ENCODE measurements around the gene BTAF1.

Gene BTAF1

DNA sequence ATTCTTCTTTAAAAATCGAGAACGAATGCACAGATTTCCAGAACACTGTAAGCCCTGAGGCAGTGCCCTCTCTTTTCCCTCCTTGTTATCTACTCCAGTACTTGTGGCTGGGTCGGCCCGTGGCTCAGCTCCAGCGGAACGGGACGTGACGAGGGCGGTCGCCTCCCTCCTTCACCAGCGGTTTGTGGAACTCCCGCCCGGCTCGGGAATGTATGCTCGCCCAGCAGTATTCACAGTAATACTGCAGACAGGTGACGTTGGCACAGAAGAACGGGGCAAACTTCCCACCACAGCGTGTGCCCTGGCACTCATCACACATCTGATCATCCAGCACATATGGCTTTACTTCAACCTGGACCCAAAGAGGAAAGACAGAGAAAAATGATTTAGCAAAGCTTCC lies 128.5 kb downstream of the BTAF1 start:
- DNase-seq (ENCODE audit: low read depth in 2 of 2) = no peak

- DNase-seq (ENCODE audit: low read depth in 2 of 2) = no peak
These were observed 129.2 kb downstream of the BTAF1 start for GRCh38 chr10:92052741-92053140.

DNA sequence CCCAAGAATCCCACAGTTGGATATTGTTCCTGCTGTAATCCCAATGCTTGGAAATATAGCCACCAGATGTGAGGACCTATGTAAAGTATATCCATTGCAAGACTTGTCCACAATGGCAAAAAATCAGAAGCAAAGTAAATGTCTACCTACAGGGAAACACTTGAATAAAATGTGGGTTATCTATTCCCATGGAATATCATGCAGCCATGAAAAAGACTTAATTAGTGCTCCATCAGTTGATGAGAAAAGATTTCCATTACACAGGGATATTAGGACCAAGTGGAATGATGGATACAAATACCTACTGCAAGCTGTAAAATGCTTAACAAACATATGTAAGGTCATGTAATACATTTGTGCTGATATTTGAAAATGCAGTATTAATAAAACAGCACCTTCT lies 131.2 kb downstream of the BTAF1 start:
- DNase-seq (ENCODE audit: low read depth in 2 of 2) = no peak

DNA sequence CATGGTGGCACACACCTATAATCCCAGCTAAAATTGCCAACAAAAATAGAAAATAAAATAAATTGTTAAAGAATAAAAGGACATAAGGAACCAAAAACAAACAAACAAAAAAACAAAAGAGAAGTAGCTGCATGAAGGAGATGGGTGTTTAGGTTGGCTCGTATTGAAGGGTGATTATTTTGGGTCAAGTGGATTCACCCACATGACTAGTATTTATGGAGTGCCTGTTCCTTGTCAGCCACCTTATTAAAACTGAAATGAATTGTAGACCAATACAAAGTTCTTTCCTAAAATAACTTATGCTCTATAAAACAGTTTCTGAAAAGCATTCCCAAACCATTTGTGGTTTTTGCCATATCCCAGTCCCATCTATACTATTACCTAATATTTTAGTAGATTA lies 138.7 kb downstream of the BTAF1 start:
- no peak for DNase-seq (ENCODE audit: low read depth in 2 of 2)

- no peak for DNase-seq (ENCODE audit: low read depth in 2 of 2)
These were observed 140.9 kb downstream of the BTAF1 start for GRCh38 chr10:92064506-92064905.

GRCh38 chr10:92066386-92066785 lies 142.8 kb downstream of the BTAF1 start:
- no peak for DNase-seq (ENCODE audit: low read depth in 2 of 2)

GRCh38 chr10:92068900-92069299 lies 145.3 kb downstream of the BTAF1 start:
- DNase-seq (ENCODE audit: low read depth in 2 of 2) = no peak

GRCh38 chr10:92074126-92074887 lies 150.7 kb downstream of the BTAF1 start:
- no peak for DNase-seq (ENCODE audit: low read depth in 2 of 2)

DNA sequence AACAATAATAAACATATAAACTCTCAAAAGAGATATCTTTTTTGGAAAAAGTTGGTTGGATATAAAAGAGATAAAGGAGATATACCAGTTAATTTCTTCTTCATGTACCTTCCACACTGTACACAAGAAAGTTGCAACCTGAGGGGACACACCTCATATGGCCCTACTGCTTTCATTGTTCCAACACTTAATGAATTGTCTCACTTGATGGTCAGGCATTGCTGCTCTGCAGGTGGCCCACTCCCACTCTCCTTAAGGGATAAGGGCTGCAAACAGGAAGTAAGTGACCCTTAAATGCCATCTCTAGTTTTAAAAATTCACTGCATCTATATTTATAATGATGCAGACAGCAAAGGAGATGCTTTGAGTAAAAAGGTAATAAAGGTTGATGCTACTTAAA lies 152.3 kb downstream of the BTAF1 start:
- no peak for DNase-seq (ENCODE audit: low read depth in 2 of 2)

DNA sequence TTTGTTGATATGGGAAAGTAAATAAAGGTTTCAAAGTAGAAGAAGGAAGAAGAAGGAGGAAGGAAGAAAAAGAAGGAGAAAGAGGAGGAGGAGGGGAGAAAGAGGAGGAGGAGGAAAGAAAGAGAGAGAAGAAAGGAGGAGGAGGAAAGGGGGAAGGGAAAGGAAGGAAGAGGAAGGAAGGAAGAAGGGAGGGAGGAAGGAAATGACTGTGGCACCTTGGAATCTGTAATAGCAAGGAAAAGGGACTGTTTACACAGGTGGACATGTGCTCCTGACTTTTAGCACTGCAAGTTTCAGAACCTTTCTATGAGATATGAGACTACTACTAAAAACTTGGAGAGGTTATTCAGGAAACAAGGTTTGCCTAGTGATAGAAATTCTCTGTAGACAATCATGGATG lies 153.2 kb downstream of the BTAF1 start:
- no peak for DNase-seq (ENCODE audit: low read depth in 2 of 2)

GRCh38 chr10:92079003-92079402 lies 155.4 kb downstream of the BTAF1 start:
- no peak for DNase-seq (ENCODE audit: low read depth in 2 of 2)

Measured in stimulated activated CD8-positive, alpha-beta memory T cell treated with anti-CD3 and anti-CD28 coated beads, Interleukin-7, amount 100 ng/mL, for 4 hours (primary cell).